Tibial nerve (tissue), 4 donors: ENCODE data around the gene PLXNC1.

ENCODE experiments used
- CTCF ChIP-seq, 5 experiments: fragments of 200-600 bp in 3 of 5; fragments of 450-650 bp in 2 of 5; sonication (generic) in 3 of 5; IDR thresholded peaks; one replicate each; pipeline ENCODE4 v1.5.1; 2016 to 2019; ENCODE audit warnings: antibody characterized with exemption in 5 of 5, mild to moderate bottlenecking in 3 of 5, moderate library complexity in 2 of 5
- EP300 ChIP-seq, 2 donors: sonication (generic); formaldehyde crosslinking; IDR thresholded peaks; one replicate each; pipeline ENCODE4 v1.6.1; 2017; ENCODE audit warnings: antibody characterized with exemption in 2 of 2, mild to moderate bottlenecking in 1 of 2

DNA sequence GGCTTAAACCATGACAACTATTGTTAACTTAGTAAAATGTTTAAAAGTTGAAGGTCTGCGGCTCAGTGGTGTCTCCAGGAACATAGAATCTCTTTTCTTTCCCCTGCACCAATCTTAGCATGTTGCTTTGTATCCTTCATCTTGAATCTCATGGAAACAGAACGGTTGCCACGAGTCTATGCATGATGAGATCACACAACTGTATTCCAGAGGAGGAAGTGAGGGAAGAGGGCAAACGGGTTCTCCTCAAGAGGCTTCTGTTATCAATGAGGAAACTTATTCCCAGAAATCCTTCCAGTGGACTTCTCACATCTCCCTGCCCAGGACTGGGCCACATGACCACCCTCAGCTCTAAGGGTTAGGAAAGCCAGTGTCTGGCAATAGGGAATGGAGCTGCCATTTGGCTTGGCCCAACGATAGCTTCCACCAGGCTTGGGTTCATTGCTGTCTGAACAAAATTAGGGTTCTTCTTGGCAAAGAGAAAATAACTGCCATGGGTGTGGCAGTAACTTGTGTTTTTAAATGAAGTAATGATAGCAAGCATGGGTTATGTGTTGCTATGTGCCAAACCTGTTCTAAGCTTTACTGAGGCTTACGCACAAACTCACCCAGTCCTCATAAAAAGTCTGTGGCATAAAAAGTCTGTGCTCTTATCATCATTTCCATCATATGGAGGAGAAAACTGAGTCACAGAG lies 17.4 kb downstream of the PLXNC1 start:
- no peak for TF ChIP-seq CTCF (IDR thresholded peaks at IDR 0.05)
- no peak for TF ChIP-seq EP300 (IDR thresholded peaks at IDR 0.05)
